Mucosa of gallbladder (tissue), 1 donor: ENCODE data around the gene AMFR. TPM values are rescaled to one million over a fixed set of nuclear protein-coding genes. Genes with fewer than 3 reads are reported as not detected.

Source experiments
- total RNA-seq: library from RNA; stranded (reverse); gene quantifications from one replicate; pipeline ENCODE4 v1.2.1, GENCODE V29; 2021
- donor health status: DM: no; HTN: no; CAD: no.

The AMFR gene
- total RNA-seq, 1 donor from 2014 or later: 121 TPM

Other genes starting within 250 kb of the AMFR start
- 12.7 TPM for gene GNAO1, start 234.1 kb downstream of the AMFR start, total RNA-seq
- gene NUDT21, start 25.8 kb upstream of the AMFR start, total RNA-seq: 80.9 TPM
- 34.2 TPM for gene OGFOD1, start 26.0 kb upstream of the AMFR start, total RNA-seq
- 42.7 TPM for gene BBS2, start 94.5 kb upstream of the AMFR start, total RNA-seq
- not detected for gene MT4, start 139.5 kb upstream of the AMFR start, total RNA-seq
- gene MT3, start 164.0 kb upstream of the AMFR start, total RNA-seq: 1.4 TPM
- 157 TPM for gene MT2A, start 183.0 kb upstream of the AMFR start, total RNA-seq
- 137 TPM for gene MT1E, start 200.2 kb upstream of the AMFR start, total RNA-seq
- gene MT1M, start 207.1 kb upstream of the AMFR start, total RNA-seq: 4.6 TPM
- gene MT1A, start 213.1 kb upstream of the AMFR start, total RNA-seq: 1.9 TPM
- not detected for gene MT1B, start 226.3 kb upstream of the AMFR start, total RNA-seq
- 36.6 TPM for gene MT1F, start 232.4 kb upstream of the AMFR start, total RNA-seq
- 55.2 TPM for gene MT1G, start 242.5 kb upstream of the AMFR start, total RNA-seq
- 2.9 TPM for gene MT1H, start 244.3 kb upstream of the AMFR start, total RNA-seq